ENCODE data around the gene HES7.

- TF ChIP-seq CTCF (IDR thresholded peaks at IDR 0.05; ENCODE audit: borderline replicate concordance, extremely low read depth, low read length, poor library complexity, severe bottlenecking) (no peak), EZH2 (IDR thresholded peaks at IDR 0.05; ENCODE audit: borderline replicate concordance, low read depth, low read length, severe bottlenecking) (no peak)
Measured at GRCh38 chr17:8131844-8132441, 8.0 kb upstream of the HES7 start.
